Non-pigmented ciliary epithelial cell (primary cell): ENCODE data around the gene ADISSP.

Experiments
- DNase-seq: peaks from one replicate; pipeline ENCODE4 v3.0.0-alpha.2; 2010; ENCODE audit warnings: low read depth

Gene ADISSP

DNA sequence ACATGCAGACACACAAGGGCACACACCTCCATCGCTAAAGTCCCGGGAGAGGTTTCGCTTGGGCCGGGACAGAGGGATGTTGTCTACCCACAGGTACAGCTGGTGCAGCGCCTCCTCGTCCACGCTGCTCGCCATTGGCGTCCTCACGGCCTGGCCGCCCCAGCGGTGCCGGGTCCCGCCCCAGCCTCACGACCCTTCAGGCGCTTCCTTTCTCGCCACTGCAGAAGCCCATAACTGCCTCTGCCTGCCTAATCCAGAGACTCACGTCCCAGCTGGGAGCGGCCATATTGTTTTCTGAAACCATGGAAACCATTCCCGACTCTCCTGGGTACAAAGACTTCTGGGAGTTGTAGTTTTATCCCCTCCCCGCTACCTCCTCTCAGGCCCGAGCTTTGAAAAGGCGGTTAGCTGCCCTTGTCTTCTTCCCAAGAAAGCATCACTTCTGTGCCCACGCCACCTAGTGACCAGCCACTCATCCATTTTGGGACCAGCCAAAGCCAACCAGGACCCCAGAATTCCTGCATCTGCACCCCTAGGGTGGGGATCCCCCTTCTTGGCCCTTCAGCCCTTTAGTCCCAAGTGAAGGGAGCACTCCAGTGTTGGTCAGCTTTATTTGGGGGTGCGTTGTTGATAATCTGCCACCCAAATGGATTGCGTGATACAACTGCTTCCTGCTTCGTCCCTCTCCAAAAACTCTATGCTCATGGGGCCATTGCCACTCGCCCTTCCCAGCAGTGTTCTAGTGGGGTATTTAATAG, 13.8 kb upstream of the ADISSP start, which contains the start of gene SPEF1:
TSS of gene SPEF1 (minus strand) at position 296 of the 758 bp plus-strand sequence. CDS start at position 135, 161 bp downstream.
- no peak for DNase-seq

- DNase-seq, result no peak
Measured at GRCh38 chr20:3778976-3779375, 11.4 kb upstream of the ADISSP start.

GRCh38 chr20:3777716-3778629, 10.4 kb upstream of the ADISSP start:
- DNase-seq, result no peak

DNA sequence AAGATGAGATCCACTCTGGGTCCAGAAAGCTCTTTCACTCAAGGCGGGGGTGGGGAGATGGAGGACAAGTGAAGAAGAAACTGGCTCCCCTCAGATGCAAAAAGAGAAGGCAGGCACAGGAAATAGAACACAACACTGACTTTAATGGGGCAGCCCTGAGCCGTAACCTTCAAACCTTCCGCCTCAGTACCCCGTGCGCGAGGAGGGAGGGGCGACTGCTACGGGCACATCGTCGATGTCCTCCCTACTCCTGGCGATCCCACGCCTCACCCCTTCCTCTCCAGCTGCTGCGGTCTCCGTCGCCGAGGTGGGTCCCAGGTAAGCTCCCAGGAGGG, 9.8 kb upstream of the ADISSP start:
- no peak for DNase-seq

GRCh38 chr20:3775457-3776108, 8.0 kb upstream of the ADISSP start:
- DNase-seq, result no peak

DNA sequence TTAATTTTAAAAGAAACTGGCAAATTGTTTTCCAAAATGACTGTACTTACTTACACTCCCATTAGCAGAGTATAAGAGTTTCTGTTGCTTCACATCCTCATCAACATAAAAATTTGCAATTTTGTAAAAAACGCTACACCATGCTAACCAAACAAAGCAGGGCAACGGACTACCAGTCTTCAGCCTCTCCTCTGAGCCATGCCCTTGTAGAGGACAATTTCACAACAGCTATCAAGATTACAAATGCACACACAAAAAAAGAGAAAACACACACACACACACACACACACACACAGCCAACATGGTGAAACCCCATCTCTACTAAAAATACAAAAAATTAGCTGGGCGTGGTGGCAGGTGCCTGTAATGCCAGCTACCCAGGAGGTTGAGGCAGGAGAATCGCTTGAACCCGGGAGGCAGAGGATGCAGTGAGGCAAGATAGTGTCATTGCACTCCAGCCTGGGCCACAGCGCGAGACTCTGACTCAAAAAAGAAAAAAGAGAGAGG, 4.1 kb upstream of the ADISSP start:
- no peak for DNase-seq

GRCh38 chr20:3768342-3769130, 983 bp upstream of the ADISSP start:
- no peak for DNase-seq

- no peak for DNase-seq
Measured at GRCh38 chr20:3767110-3767426, 485 bp downstream of the ADISSP start.

- no peak for DNase-seq
Measured at GRCh38 chr20:3766422-3767109, 987 bp downstream of the ADISSP start.

GRCh38 chr20:3765171-3765882, 2.2 kb downstream of the ADISSP start:
- DNase-seq, result no peak

DNA sequence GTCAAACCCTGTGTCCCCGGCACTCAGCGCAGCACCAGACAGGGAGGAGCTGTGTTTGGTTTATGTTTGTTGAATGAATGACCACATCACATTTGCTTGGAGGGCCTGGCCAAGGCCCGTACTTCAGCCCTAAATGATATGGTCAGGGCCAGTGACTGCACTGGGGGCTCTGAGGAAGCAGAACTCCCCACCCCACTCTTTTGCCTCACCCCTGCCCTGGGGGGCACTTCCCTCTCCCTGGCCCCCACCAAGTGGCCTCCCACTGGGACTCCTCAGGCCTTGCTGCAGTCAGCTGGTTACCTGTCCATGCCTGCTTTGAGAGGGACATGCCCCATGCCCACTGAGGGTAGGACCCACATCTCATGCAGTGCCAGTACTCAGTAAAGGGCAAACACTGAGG, 2.9 kb downstream of the ADISSP start:
- DNase-seq, result no peak

DNA sequence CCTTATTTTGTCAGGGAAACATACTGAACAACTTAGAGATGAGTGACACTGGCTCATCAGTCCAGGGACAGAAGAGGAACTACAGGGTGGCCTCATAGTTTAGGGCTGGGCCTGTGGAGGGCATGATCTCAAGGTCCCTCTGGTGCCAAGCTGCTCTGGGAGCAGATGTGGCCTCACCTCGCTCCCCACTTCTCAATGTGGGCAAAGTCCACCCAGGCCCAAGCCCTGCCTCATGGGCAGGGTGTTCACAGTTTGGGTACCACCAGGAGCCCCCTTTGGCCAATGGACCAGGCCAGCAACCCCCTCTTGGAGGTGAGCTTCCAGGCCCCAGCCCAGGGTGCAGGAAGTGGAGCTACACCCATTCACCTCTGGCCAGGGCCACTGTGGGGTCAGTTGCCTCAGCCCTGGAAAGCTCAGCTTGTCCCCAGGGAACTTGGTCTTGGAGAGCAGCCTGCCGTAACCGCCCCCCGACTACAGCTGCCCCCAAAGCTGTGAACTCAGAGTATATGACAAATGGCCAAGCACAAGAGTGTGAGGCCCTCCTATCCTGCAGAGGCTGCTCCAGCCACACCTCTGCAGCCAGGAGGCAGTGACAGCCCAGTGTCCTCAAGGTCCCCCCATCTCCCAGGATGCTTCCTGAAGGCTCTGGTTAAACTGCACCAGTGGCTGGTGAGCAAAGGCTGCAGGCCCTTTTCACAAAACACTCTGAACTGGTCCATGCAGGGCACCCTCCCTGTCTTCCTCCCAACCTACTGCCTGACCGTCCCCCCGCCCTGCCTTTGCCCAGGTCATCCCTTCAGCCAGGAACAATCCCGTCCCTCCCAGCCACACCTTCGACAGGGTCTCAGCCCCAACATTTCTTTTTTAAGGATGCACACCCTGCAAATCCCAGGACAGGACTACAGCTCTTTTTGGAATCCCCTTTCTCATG, 3.6 kb downstream of the ADISSP start:
- DNase-seq, result no peak

DNA sequence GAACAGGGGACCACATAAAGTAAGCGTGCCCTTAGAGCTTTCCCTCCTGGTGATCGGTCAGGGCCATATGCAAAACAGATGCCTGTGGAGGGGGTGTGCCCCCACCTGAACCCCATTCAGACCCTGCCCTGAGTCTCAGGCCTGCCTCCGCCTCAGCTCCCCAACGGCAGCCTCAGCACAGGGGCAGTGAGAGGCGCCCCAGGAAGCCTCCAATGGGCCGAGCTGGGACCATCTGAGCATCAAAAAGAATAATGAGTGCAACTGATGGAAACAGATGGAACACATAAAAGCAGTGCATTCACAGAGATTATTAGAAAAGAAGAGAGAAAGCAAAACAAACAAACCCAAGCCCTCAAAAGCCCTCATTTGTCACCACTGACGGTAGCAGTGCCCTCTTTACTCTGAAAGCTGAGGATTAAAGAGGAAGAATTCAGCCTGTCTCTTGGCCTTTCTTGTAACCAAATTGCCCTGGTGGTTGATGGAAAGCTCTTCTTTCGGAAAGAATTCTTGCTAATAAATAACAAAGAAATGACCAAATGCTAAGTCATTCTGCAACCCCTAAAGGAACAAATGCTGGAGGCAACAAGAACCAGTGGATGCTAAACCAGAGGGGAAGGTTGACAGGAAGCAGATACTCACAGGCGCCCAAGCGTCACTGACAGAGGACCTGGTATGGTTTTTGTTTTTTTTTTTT, 6.8 kb downstream of the ADISSP start:
- DNase-seq, result no peak

DNA sequence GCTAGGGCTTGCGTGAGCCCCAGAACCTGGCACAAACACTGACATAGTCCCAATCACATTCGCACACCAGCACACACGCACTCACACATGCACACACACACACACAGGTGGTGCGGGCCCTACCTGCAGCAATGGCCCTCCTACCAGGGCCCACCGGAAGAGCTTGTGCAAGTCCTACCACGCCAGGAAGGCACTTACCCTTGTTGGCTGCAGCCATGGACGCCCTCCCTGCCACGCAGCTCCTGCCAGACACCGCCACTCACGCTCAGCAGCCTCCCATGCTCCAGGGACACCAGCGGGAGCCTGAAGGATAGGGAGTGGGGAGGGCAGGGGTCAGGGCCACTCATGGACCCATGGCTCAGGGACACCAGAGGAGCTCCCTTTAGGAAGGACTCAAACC, 7.7 kb downstream of the ADISSP start:
- no peak for DNase-seq

DNA sequence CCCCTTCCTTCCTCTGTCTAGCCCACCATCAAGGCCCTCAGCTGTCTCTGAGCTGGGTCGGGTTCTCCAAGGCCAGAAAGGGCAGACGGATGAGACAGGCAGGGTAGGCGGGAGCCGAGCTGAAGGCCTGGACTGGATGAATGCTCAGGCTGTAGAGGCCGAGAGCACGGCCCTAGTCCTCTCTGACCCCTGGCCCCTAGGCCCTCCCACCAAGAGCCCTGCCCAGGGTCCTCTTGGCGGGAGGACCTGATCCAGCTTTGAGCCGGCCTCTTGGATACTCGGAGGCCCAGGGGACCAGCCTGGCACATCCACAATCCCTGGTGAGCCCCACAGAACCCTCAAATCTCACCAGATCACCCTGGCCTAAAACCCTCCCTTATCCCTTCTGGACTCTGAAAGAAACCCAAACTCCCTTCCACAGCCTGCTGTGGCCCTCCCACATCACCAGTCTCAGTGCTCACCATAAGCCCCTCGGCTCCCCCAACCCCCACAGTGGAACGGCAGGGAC, 8.2 kb downstream of the ADISSP start:
- no peak for DNase-seq

DNA sequence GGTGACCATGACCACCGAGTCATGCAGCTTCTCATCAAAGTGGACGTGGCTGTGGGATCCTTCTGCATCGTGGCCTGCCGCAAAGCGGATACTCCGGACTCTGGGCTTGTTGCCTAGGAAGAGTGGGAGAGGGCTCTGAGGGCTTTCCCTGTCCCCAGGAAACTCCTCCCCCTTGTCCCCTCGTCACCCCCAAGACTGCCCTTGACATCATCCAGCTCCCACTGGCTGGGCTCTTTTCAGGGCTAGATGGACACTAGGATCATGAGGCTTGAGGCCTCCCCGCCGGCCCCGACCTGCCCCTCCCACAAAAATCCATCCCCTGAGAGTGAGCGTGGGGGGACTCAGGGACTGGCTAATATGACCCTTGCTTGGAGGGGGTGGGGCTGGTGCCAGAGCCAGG, 9.0 kb downstream of the ADISSP start:
- DNase-seq, result no peak

DNA sequence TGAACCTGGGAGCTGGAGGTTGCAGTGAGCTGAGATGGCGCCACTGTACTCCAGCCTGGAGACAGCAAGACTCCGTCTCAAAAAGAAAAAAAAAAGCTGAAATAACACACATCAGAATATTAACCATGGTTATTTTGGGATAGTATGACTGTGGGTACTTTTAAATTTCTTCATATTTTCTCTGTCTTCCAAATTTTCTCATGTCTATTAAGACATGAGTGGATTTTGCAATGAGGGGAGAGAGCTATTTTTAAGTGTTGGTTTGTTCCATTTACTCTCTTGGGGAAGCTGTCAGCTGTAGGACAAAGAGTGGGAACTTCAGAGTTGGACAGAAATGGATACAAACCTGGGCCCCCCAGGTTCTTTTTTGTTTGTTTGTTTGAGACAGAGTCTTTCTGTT, 10.3 kb downstream of the ADISSP start:
- DNase-seq, result no peak

DNA sequence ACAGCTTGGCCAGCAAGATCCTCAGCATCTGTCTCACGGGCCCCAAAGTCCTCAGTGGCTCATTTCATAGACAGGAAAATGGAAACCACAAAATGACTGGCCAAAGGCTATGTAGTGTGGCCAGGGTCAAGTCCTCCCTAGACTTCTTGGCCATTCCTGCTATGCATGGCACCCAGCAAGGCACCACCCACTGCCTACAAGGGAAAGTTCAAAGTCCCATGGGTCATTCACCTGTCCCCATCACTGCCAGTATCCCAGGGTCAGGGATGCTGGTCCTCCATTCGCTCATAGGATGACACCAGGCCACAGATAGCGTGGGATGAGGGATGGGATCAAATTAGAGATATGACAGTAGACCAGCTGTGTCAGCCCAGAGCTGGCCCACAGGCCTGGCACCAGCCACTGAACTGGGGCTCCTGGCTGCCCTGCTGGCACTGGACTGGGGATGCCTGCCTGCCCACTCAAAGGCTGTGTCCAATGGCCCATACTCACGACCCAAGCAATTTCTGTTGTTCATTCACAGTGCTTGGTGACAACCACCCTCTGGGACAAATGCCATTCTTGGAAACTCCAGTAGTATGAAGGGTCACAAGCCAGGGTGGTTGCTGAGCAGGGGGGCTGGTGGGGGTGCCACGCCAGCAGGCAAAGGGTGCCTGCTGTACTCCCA, 11.6 kb downstream of the ADISSP start:
- DNase-seq, result no peak
